Measurements from ENCODE around the gene KCNK15. TPM values are rescaled to one million over a fixed set of nuclear protein-coding genes. Genes with fewer than 3 reads are reported as not detected.

KCNK15 gene
- polyA plus RNA-seq, 3 donors, result 0.03 TPM; not detected in 2

DNA sequence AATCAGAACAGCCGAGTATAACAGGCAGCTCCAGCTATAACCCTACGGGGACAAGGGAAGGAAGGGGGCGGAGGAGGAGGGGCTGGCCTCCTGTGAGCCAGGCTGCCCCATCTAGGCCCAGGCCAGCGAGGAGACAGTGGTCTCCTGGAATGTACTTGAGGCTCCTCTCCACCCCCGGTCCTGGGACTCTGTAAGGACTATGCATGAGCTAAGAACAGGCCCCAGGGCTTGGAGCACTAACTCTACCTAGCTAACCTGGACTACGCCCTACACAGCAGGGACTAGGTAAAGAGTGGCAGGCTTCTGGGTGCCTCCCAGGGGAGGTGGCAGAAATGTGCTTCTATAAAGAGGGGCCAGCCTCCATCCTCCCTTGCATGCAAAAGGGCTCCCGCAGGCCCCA is 8.9 kb downstream of the KCNK15 start:
- Histone ChIP-seq H3K79me2 (ENCODE audit: insufficient read depth, low read length) (no peaks in the 10 kb centered on the region), H3K27ac (ENCODE audit: low read depth in 1 of 2, low read length in 2 of 2) (no peak overlapping the region), H3K9me3 (replicated peaks in 1 of 2; ENCODE audit: control insufficient read depth in 1 of 2, insufficient read depth in 1 of 2, low read length in 2 of 2) (no peaks in the 10 kb centered on the region), H3K4me2 (replicated peaks; ENCODE audit: extremely low read depth, low read length, poor library complexity, severe bottlenecking) (no peak overlapping the region), H3K36me3 (replicated peaks in 1 of 2; ENCODE audit: control insufficient read depth in 1 of 2, insufficient read depth in 2 of 2, low read length in 2 of 2) (no peaks in the 10 kb centered on the region), H2AFZ (ENCODE audit: insufficient read depth, low read depth, low read length, poor library complexity, severe bottlenecking) (no peak overlapping the region), H3K4me1 (ENCODE audit: control insufficient read depth in 1 of 2, insufficient read depth in 2 of 2, low read length in 2 of 2) (no peaks in the 10 kb centered on the region), H3K4me3 (replicated peaks in 1 of 3; ENCODE audit: low read depth in 2 of 3, low read length in 3 of 3) (no peak overlapping the region), H3K27me3 (ENCODE audit: control insufficient read depth in 2 of 2, insufficient read depth in 2 of 2, low read length in 2 of 2) (peaks cover 0 to 4% of the 10 kb centered on the region in 2 donors), H3K9ac (ENCODE audit: insufficient read depth, low read length, poor library complexity, severe bottlenecking) (no peak overlapping the region), H4K20me1 (ENCODE audit: insufficient read depth, low read length) (no peaks in the 10 kb centered on the region)
- H3K36me3 Mint-ChIP-seq, result no peaks in the 10 kb centered on the region
- no peak overlapping the region for H3K27ac Mint-ChIP-seq
- intact Hi-C loops (cut with micrococcal nuclease), result no loop called here
- 92% methylated on average over 2 of the region's 7 CpGs for WGBS (ENCODE audit: insufficient coverage)
- H3K27me3 Mint-ChIP-seq (ENCODE audit: low read depth in 3 of 3), result peaks cover 1 to 22% (median 9%) of the 10 kb centered on the region in 3 donors
- peaks cover 4% of the 10 kb centered on the region for H3K4me1 Mint-ChIP-seq
- TF ChIP-seq, protein P1, sequence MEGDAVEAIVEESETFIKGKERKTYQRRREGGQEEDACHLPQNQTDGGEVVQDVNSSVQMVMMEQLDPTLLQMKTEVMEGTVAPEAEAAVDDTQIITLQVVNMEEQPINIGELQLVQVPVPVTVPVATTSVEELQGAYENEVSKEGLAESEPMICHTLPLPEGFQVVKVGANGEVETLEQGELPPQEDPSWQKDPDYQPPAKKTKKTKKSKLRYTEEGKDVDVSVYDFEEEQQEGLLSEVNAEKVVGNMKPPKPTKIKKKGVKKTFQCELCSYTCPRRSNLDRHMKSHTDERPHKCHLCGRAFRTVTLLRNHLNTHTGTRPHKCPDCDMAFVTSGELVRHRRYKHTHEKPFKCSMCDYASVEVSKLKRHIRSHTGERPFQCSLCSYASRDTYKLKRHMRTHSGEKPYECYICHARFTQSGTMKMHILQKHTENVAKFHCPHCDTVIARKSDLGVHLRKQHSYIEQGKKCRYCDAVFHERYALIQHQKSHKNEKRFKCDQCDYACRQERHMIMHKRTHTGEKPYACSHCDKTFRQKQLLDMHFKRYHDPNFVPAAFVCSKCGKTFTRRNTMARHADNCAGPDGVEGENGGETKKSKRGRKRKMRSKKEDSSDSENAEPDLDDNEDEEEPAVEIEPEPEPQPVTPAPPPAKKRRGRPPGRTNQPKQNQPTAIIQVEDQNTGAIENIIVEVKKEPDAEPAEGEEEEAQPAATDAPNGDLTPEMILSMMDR (IDR thresholded peaks at IDR 0.05), result no peak
- no peak for DNase-seq
- H3K9me3 Mint-ChIP-seq, result peaks cover 0 to 2% (median 0%) of the 10 kb centered on the region in 7 donors
- no peak overlapping the region for H3K4me3 Mint-ChIP-seq

DNA sequence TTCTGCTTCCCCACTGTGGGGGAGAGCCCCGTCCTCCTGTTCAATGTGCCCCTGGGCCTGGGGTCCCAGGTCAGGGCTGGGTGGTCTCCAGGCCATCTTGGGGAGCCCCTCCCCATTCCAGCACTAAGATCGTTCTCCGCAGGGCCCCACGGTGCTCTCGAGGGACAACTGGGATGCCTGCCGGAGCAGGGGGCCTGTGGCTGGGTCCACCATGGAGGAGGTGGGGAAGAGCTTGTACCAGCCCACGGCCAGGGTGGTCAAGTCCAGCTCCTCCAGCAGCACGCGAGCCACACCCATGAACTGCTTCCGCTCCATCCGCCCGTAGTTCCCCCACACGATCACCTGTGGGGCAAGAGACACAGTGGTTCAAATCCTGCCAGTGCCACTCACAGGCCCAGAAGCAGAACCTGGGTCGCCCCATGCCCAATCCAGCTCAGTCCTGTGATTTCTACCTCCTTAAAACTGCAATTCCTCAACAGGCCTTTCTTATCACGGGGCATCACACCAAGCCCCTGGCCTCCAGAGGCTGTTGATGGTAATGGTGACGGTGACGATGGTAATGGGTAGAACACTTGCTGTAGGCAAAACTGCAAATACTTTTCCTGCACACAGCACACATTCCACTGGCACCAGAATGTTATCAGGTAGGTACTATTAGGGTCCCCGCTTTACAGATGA is 10.5 kb downstream of the KCNK15 start:
- Histone ChIP-seq H3K27ac (ENCODE audit: low read depth in 1 of 2, low read length in 2 of 2) (no peak overlapping the region), H3K9ac (ENCODE audit: insufficient read depth, low read length, poor library complexity, severe bottlenecking) (no peak overlapping the region), H4K20me1 (ENCODE audit: insufficient read depth, low read length) (no peaks in the 10 kb centered on the region), H3K9me3 (replicated peaks in 1 of 2; ENCODE audit: control insufficient read depth in 1 of 2, insufficient read depth in 1 of 2, low read length in 2 of 2) (no peaks in the 10 kb centered on the region), H3K27me3 (ENCODE audit: control insufficient read depth in 2 of 2, insufficient read depth in 2 of 2, low read length in 2 of 2) (no peaks in the 10 kb centered on the region), H3K4me2 (replicated peaks; ENCODE audit: extremely low read depth, low read length, poor library complexity, severe bottlenecking) (no peak overlapping the region), H3K4me3 (replicated peaks in 1 of 3; ENCODE audit: low read depth in 2 of 3, low read length in 3 of 3) (no peak overlapping the region), H3K4me1 (ENCODE audit: control insufficient read depth in 1 of 2, insufficient read depth in 2 of 2, low read length in 2 of 2) (no peaks in the 10 kb centered on the region), H2AFZ (ENCODE audit: insufficient read depth, low read depth, low read length, poor library complexity, severe bottlenecking) (no peak overlapping the region), H3K36me3 (replicated peaks in 1 of 2; ENCODE audit: control insufficient read depth in 1 of 2, insufficient read depth in 2 of 2, low read length in 2 of 2) (no peaks in the 10 kb centered on the region), H3K79me2 (ENCODE audit: insufficient read depth, low read length) (no peaks in the 10 kb centered on the region)
- intact Hi-C loops (cut with micrococcal nuclease), result no loop called here
- no peak for DNase-seq
- WGBS (ENCODE audit: insufficient coverage), result 93% methylated on average over 9 of the region's 18 CpGs
- H3K27ac Mint-ChIP-seq, result no peak overlapping the region
- peaks cover 0 to 12% (median 9%) of the 10 kb centered on the region in 3 donors for H3K27me3 Mint-ChIP-seq (ENCODE audit: low read depth in 3 of 3)
- H3K36me3 Mint-ChIP-seq, result no peaks in the 10 kb centered on the region
- TF ChIP-seq, protein P1 (IDR thresholded peaks at IDR 0.05), result no peak
- H3K9me3 Mint-ChIP-seq, result no peaks in the 10 kb centered on the region
- H3K4me1 Mint-ChIP-seq, result peaks cover 4% of the 10 kb centered on the region
- no peak overlapping the region for H3K4me3 Mint-ChIP-seq
